ENCODE measurements around the gene CRISPLD2.
"Not testable (repeated sequence)": the region's sequence is repeated elsewhere in the genome, so short reads cannot be mapped to it uniquely, and the experiment has no call there.

The CRISPLD2 gene

GRCh38 chr16:84844049-84844350 is 24.2 kb downstream of the CRISPLD2 start:
- DNase-seq, result no peak

GRCh38 chr16:84844559-84845495 is 25.0 kb downstream of the CRISPLD2 start:
- no peak for DNase-seq
- TF ChIP-seq POLR2A (IDR thresholded peaks at IDR 0.05; ENCODE audit: low read length), result no peak
- TF ChIP-seq GATA1 (IDR thresholded peaks at IDR 0.05; ENCODE audit: low read depth, low read length), result no peak

More at GRCh38 chr16:84844049-84844350, 24.2 kb downstream of the CRISPLD2 start:
- no peak for TF ChIP-seq POLR2A (IDR thresholded peaks at IDR 0.05; ENCODE audit: low read length)
- TF ChIP-seq GATA1 (IDR thresholded peaks at IDR 0.05; ENCODE audit: low read depth, low read length), result no peak

- DNase-seq, result no peak
- TF ChIP-seq GATA1 (IDR thresholded peaks at IDR 0.05; ENCODE audit: low read depth, low read length) (no peak), POLR2A (IDR thresholded peaks at IDR 0.05; ENCODE audit: low read length) (no peak)
Observed at GRCh38 chr16:84845496-84846002, 25.8 kb downstream of the CRISPLD2 start.

- no peak for DNase-seq
- TF ChIP-seq GATA1 (IDR thresholded peaks at IDR 0.05; ENCODE audit: low read depth, low read length) (no peak), POLR2A (IDR thresholded peaks at IDR 0.05; ENCODE audit: low read length) (no peak)
Observed at GRCh38 chr16:84847564-84848355, 28.0 kb downstream of the CRISPLD2 start.

GRCh38 chr16:84848986-84849634 is 29.3 kb downstream of the CRISPLD2 start:
- DNase-seq, result no peak
- TF ChIP-seq POLR2A (IDR thresholded peaks at IDR 0.05; ENCODE audit: low read length), result no peak
- no peak for TF ChIP-seq GATA1 (IDR thresholded peaks at IDR 0.05; ENCODE audit: low read depth, low read length)

DNA sequence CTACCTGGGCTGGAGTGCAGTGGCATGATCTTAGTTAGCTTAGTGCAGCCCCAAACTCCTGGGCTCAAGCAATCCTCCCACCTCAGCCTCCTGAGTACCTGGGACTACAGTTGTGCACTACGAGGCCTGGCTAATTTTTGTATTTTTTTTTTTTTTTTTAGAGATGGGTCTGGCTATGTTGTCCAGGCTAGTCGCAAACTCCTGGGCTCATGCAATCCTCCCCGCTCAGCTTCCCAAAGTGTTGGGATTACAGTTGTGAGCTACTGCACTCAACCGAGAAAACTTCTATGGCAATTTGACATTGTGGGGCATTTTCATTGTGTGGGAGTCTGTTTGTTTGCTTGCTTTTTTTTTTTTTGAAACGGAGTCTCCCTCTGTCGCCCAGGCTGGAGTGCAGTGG is 30.0 kb downstream of the CRISPLD2 start:
- DNase-seq, result no peak
- TF ChIP-seq GATA1 (IDR thresholded peaks at IDR 0.05; ENCODE audit: low read depth, low read length), result no peak
- TF ChIP-seq POLR2A (IDR thresholded peaks at IDR 0.05; ENCODE audit: low read length), result no peak

DNA sequence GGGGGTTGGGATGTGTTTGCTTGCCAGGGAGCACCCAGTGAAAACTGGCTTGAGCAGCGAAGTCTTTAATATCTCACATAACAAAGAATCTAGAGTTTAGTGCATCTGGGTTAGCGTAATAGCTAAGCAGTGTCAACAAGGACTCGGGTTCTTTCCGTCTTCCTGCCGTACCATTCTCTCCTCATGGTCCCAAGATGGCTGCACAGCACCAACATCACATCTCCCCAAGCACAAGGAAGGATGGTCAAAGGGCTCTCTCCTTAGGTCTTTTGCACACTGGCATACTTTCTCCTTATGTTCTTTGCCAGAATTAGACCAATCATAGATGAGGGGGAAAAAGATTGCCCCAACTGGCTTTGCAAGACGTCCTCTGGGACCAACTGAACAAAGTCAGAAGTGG is 30.9 kb downstream of the CRISPLD2 start:
- no peak for DNase-seq

GRCh38 chr16:84851192-84852127 is 31.7 kb downstream of the CRISPLD2 start:
- TF ChIP-seq POLR2A (IDR thresholded peaks at IDR 0.05; ENCODE audit: low read length) (no peak), GATA1 (IDR thresholded peaks at IDR 0.05; ENCODE audit: low read depth, low read length) (no peak)
- no peak for DNase-seq

More for the DNA sequence above, 30.9 kb downstream of the CRISPLD2 start:
- TF ChIP-seq POLR2A (IDR thresholded peaks at IDR 0.05; ENCODE audit: low read length) (no peak), GATA1 (IDR thresholded peaks at IDR 0.05; ENCODE audit: low read depth, low read length) (no peak)

GRCh38 chr16:84853534-84853933 is 33.7 kb downstream of the CRISPLD2 start:
- DNase-seq, result no peak
- TF ChIP-seq GATA1 (IDR thresholded peaks at IDR 0.05; ENCODE audit: low read depth, low read length), result no peak
- TF ChIP-seq POLR2A (IDR thresholded peaks at IDR 0.05; ENCODE audit: low read length), result no peak

DNA sequence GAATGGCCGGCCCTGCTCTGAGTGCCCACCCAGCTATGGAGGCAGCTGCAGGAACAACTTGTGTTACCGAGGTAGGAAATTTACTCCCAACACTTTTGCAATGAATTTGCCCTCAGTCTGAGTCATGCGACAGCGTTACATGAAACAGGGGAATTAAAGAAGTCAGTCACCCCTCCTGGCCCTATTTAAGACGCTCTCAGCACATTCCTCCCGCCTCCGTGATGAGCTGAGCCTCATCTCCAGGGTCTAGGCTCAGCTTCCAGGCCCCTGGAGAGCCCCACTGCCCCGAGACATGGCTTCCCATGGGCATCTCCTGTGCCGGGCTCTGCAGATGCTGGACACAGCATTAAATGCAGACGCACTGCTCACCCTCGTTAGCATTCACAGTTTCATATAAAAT is 35.0 kb downstream of the CRISPLD2 start:
- no peak for DNase-seq
- TF ChIP-seq GATA1 (IDR thresholded peaks at IDR 0.05; ENCODE audit: low read depth, low read length) (no peak), POLR2A (IDR thresholded peaks at IDR 0.05; ENCODE audit: low read length) (no peak)

DNA sequence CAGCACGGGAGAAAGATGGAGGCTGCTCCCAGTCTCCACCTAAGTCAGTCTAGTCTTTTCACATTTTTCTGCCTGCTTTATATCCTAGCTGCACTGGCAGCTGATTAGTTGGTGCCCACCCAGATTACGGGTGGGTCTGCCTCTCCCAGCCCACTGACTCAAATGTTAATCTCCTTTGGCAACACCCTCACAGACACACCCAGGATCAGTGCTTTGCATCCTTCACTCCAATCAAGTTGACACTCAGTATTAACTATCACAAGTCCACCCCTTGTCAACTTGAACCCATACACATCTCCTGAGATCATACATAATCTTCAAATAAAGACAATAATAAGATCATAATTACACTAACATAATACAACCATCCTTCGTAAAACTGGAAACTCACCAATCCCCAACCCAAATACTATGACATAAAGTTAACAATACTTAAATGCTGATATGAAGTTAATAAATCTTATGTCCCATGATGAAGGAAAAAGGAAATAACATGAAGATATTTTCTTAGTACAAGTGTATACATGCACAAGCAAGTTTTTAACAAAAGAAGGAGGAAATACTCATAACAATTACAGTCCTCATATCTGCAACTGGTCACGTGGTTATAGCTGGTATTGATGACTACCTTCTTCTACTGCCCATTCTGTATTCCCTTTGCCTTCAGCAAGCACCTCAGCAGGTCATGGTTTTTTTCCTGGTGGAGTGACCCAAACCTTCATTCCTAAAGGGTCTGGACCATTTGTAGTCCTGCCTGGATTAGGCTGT is 35.8 kb downstream of the CRISPLD2 start:
- DNase-seq, result not testable (repeated sequence)

- not testable (repeated sequence) for DNase-seq
Observed at GRCh38 chr16:84856203-84856581, 36.4 kb downstream of the CRISPLD2 start.

DNA sequence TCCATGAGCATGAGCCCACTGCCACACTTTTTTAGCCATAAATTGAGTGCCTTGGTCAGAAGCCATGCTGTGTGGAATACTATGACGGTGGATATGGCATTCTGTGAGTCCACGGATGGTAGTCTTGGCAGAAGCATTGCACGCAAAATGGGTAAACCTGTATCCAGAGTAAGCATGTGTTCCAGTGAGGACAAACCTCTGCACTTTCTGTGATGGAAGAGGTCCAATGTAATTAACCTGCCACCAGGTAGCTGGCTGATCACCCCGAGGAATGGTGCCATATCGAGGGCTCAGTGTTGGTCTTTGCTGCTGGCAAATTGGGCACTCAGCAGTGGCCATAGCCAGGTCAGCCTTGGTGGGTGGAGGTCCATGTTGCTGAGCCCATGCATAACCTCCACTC is 37.0 kb downstream of the CRISPLD2 start:
- not testable (repeated sequence) for DNase-seq

Data from erythroblast (primary cell).